ENCODE measurements around the gene FBXO40.

DNA sequence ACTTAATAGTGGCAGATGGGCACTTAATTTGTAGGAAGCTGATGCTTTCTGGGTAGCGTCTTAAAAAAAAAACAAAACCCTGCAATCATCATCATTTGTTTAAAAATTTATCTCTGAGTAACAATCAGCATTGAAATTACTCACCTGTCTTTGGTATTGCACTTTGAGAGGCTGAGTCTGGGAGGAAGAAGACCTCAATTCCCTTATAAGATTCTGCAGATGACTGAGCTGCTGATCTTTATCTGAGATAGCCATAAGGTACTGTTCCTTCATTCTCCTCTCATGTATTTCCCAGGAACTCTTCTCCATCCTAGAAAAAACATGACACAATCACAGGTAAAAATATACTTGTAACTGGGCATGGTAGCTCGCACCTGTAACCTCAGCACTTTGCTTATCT is 84.0 kb downstream of the FBXO40 start:
- TF ChIP-seq, protein P1, sequence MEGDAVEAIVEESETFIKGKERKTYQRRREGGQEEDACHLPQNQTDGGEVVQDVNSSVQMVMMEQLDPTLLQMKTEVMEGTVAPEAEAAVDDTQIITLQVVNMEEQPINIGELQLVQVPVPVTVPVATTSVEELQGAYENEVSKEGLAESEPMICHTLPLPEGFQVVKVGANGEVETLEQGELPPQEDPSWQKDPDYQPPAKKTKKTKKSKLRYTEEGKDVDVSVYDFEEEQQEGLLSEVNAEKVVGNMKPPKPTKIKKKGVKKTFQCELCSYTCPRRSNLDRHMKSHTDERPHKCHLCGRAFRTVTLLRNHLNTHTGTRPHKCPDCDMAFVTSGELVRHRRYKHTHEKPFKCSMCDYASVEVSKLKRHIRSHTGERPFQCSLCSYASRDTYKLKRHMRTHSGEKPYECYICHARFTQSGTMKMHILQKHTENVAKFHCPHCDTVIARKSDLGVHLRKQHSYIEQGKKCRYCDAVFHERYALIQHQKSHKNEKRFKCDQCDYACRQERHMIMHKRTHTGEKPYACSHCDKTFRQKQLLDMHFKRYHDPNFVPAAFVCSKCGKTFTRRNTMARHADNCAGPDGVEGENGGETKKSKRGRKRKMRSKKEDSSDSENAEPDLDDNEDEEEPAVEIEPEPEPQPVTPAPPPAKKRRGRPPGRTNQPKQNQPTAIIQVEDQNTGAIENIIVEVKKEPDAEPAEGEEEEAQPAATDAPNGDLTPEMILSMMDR (IDR thresholded peaks at IDR 0.05), result no peak
- no peak for TF ChIP-seq EZH2 (IDR thresholded peaks at IDR 0.05; ENCODE audit: borderline replicate concordance, insufficient read depth, low read depth, low read length, poor library complexity, severe bottlenecking)
